HEK293 (cell line): ENCODE results near the gene TRAPPC3L.

Experiments used
- CTCF ChIA-PET: fragments of 350-600 bp; formaldehyde crosslinking; extraction: SDS; loops from one replicate; lab custom pipeline; 2021; ENCODE audit warnings: antibody characterized with exemption; lab: Yijun Ruan, JAX
- POLR2A ChIA-PET: fragments of 300-600 bp; formaldehyde crosslinking; extraction: SDS; loops from one replicate; lab custom pipeline; 2020; ENCODE audit warnings: antibody characterized with exemption, inconsistent platforms; lab: Yijun Ruan, JAX
- H3K27ac ChIP-seq: fragments of 200-500 bp; sonication (Bioruptor generic); 2 replicates; pipeline ENCODE4 v1.5.1; 2014; ENCODE audit warnings: low read depth, low read length, control low read depth, inconsistent platforms; ENCODE audit errors: extremely low read depth
- H3K36me3 ChIP-seq, 2 experiments: fragments of 200-500 bp in 1 of 2; sonication (Bioruptor generic) in 1 of 2; 1 replicate in 1 of 2; 2 replicates in 1 of 2; pipeline ENCODE4 v1.5.1; 2014 to 2017; ENCODE audit warnings: inconsistent platforms in 2 of 2, low read length in 2 of 2; ENCODE audit not compliant: control insufficient read depth in 2 of 2, insufficient read depth in 1 of 2
- H3K4me1 ChIP-seq: fragments of 200-500 bp; sonication (Bioruptor generic); 2 replicates; pipeline ENCODE4 v1.5.1; 2014; ENCODE audit warnings: mild to moderate bottlenecking, low read length, inconsistent platforms; ENCODE audit not compliant: control insufficient read depth, insufficient read depth
- H3K4me3 ChIP-seq: 2 replicates; pipeline ENCODE4 v1.5.1; 2011; ENCODE audit warnings: low read depth, mild to moderate bottlenecking, control low read depth, low read length, moderate library complexity
- H3K9me3 ChIP-seq: fragments of 200-500 bp; sonication (Bioruptor generic); 2 replicates; pipeline ENCODE4 v1.5.1; 2014; ENCODE audit warnings: low read depth, low read length, inconsistent platforms; ENCODE audit not compliant: control insufficient read depth, insufficient read depth
- GLI4 ChIP-seq: fragments of 450-650 bp; formaldehyde crosslinking; IDR thresholded peaks from 2 replicates; pipeline ENCODE4 v1.5.1; 2016; ENCODE audit warnings: missing biosample characterization, missing genetic modification characterization
- HOXC10 ChIP-seq: sonication (generic); formaldehyde crosslinking; IDR thresholded peaks from 2 replicates; pipeline ENCODE4 v1.8.1; 2023; ENCODE audit warnings: mild to moderate bottlenecking, missing genetic modification reagents
- KLF10 ChIP-seq: fragments of 450-650 bp; IDR thresholded peaks from 2 replicates; pipeline ENCODE4 v1.5.1; 2018; ENCODE audit warnings: missing biosample characterization, mild to moderate bottlenecking, missing genetic modification characterization
- KLF8 ChIP-seq: fragments of 450-650 bp; formaldehyde crosslinking; IDR thresholded peaks from 2 replicates; pipeline ENCODE4 v1.5.1; 2016; ENCODE audit warnings: missing biosample characterization, missing genetic modification characterization
- MEIS1 ChIP-seq: sonication (generic); formaldehyde crosslinking; IDR thresholded peaks from 2 replicates; pipeline ENCODE4 v1.8.1; 2022; ENCODE audit warnings: missing genetic modification reagents, mild to moderate bottlenecking, borderline replicate concordance
- MYNN ChIP-seq: fragments of 450-650 bp; formaldehyde crosslinking; IDR thresholded peaks from 2 replicates; pipeline ENCODE4 v1.5.1; 2016; ENCODE audit warnings: missing biosample characterization, missing genetic modification characterization, borderline replicate concordance
- PATZ1 ChIP-seq: fragments of 450-650 bp; formaldehyde crosslinking; IDR thresholded peaks from 2 replicates; pipeline ENCODE4 v1.5.1; 2016; ENCODE audit warnings: missing biosample characterization, missing genetic modification characterization
- SP3 ChIP-seq: fragments of 450-650 bp; formaldehyde crosslinking; IDR thresholded peaks from 2 replicates; pipeline ENCODE4 v1.5.1; 2016; ENCODE audit warnings: missing biosample characterization, missing genetic modification characterization
- TSHZ1 ChIP-seq: fragments of 450-650 bp; formaldehyde crosslinking; IDR thresholded peaks from 2 replicates; pipeline ENCODE4 v1.5.1; 2016; ENCODE audit warnings: missing biosample characterization, missing genetic modification characterization, borderline replicate concordance
- ZBTB1 ChIP-seq: fragments of 450-650 bp; formaldehyde crosslinking; IDR thresholded peaks from 2 replicates; pipeline ENCODE4 v1.5.1; 2016; ENCODE audit warnings: missing biosample characterization, missing genetic modification characterization
- ZNF112 ChIP-seq: fragments of 450-650 bp; formaldehyde crosslinking; IDR thresholded peaks from 2 replicates; pipeline ENCODE4 v1.5.0; 2017; ENCODE audit warnings: missing biosample characterization, missing genetic modification characterization
- ZNF132 ChIP-seq: fragments of 450-650 bp; formaldehyde crosslinking; IDR thresholded peaks from 2 replicates; pipeline ENCODE4 v1.5.1; 2017; ENCODE audit warnings: missing biosample characterization, missing genetic modification characterization, borderline replicate concordance
- ZNF16 ChIP-seq: fragments of 450-650 bp; formaldehyde crosslinking; IDR thresholded peaks from 2 replicates; pipeline ENCODE4 v1.5.1; 2016; ENCODE audit warnings: low read depth, missing biosample characterization, missing genetic modification characterization
- ZNF174 ChIP-seq: fragments of 450-650 bp; formaldehyde crosslinking; IDR thresholded peaks from 2 replicates; pipeline ENCODE4 v1.5.0; 2017; ENCODE audit warnings: missing biosample characterization, mild to moderate bottlenecking, missing genetic modification characterization
- ZNF302 ChIP-seq: fragments of 450-650 bp; formaldehyde crosslinking; IDR thresholded peaks from 2 replicates; pipeline ENCODE4 v1.5.1; 2016; ENCODE audit warnings: missing biosample characterization, missing genetic modification characterization, low read depth
- ZNF391 ChIP-seq: fragments of 450-650 bp; formaldehyde crosslinking; IDR thresholded peaks from 2 replicates; pipeline ENCODE4 v1.5.1; 2016; ENCODE audit warnings: low read depth, missing biosample characterization, missing genetic modification characterization, borderline replicate concordance
- ZNF394 ChIP-seq: fragments of 450-650 bp; formaldehyde crosslinking; IDR thresholded peaks from 2 replicates; pipeline ENCODE4 v1.5.1; 2016; ENCODE audit warnings: missing biosample characterization, missing genetic modification characterization, mild to moderate bottlenecking, moderate library complexity, borderline replicate concordance
- ZNF514 ChIP-seq: fragments of 450-650 bp; formaldehyde crosslinking; IDR thresholded peaks from 2 replicates; pipeline ENCODE4 v1.5.1; 2016; ENCODE audit warnings: missing biosample characterization, missing genetic modification characterization
- ZNF544 ChIP-seq: fragments of 450-650 bp; formaldehyde crosslinking; IDR thresholded peaks from 2 replicates; pipeline ENCODE4 v1.5.0; 2017; ENCODE audit warnings: missing biosample characterization, missing genetic modification characterization
- ZNF549 ChIP-seq: fragments of 450-650 bp; IDR thresholded peaks from 2 replicates; pipeline ENCODE4 v1.5.1; 2018; ENCODE audit warnings: missing biosample characterization, missing genetic modification characterization, mild to moderate bottlenecking, inconsistent platforms, moderate library complexity
- ZNF560 ChIP-seq: fragments of 450-650 bp; formaldehyde crosslinking; IDR thresholded peaks from 2 replicates; pipeline ENCODE4 v1.5.1; 2017; ENCODE audit warnings: missing biosample characterization, missing genetic modification characterization, borderline replicate concordance
- ZNF561 ChIP-seq: fragments of 450-650 bp; IDR thresholded peaks from 2 replicates; pipeline ENCODE4 v1.5.1; 2018; ENCODE audit warnings: missing biosample characterization, missing genetic modification characterization, borderline replicate concordance
- ZNF610 ChIP-seq: fragments of 450-650 bp; formaldehyde crosslinking; IDR thresholded peaks from 2 replicates; pipeline ENCODE4 v1.5.1; 2016; ENCODE audit warnings: missing biosample characterization, missing genetic modification characterization, borderline replicate concordance
- ZNF621 ChIP-seq: fragments of 450-650 bp; formaldehyde crosslinking; IDR thresholded peaks from 2 replicates; pipeline ENCODE4 v1.5.1; 2017; ENCODE audit warnings: missing biosample characterization, missing genetic modification characterization
- ZNF629 ChIP-seq: fragments of 450-650 bp; formaldehyde crosslinking; IDR thresholded peaks from 2 replicates; pipeline ENCODE4 v1.5.1; 2017; ENCODE audit warnings: missing biosample characterization, missing genetic modification characterization
- ZNF677 ChIP-seq: fragments of 450-650 bp; IDR thresholded peaks from 2 replicates; pipeline ENCODE4 v1.5.0; 2018; ENCODE audit warnings: missing biosample characterization, mild to moderate bottlenecking, missing genetic modification characterization, moderate library complexity
- ZNF692 ChIP-seq: fragments of 450-650 bp; formaldehyde crosslinking; IDR thresholded peaks from 2 replicates; pipeline ENCODE4 v1.5.1; 2016; ENCODE audit warnings: missing biosample characterization, missing genetic modification characterization
- ZNF707 ChIP-seq: fragments of 450-650 bp; formaldehyde crosslinking; IDR thresholded peaks from 2 replicates; pipeline ENCODE4 v1.5.1; 2016; ENCODE audit warnings: missing biosample characterization, missing genetic modification characterization
- ZNF776 ChIP-seq: fragments of 450-650 bp; formaldehyde crosslinking; IDR thresholded peaks from 2 replicates; pipeline ENCODE4 v1.5.0; 2017; ENCODE audit warnings: missing biosample characterization, missing genetic modification characterization, borderline replicate concordance
- ZNF777 ChIP-seq: fragments of 450-650 bp; formaldehyde crosslinking; IDR thresholded peaks from 2 replicates; pipeline ENCODE4 v1.5.1; 2017; ENCODE audit warnings: missing biosample characterization, missing genetic modification characterization, borderline replicate concordance
- TF ChIP-seq, protein P1 (sequence below): fragments of 450-650 bp; formaldehyde crosslinking; IDR thresholded peaks from 2 replicates; pipeline ENCODE4 v1.5.1; 2016; ENCODE audit warnings: missing biosample characterization, missing genetic modification characterization

TRAPPC3L gene

DNA sequence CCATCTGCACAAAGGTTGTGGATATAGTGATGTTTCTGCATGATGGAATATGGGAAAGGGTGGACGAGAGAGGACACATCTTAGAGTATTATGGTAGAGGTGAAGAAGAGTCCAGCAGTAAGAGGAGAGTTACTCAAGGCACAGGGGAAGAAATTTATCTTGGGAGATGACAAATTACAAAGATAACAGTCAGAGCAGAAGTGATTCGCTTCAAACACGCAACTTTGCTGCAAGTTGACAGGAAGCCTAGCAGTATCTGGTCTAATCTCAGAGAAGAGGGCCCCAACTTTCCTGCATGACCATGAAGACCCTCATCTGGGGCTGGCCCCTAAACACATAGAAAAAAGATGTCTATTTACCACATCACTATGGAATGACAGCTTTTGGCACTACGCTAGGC, 85.6 kb downstream of the TRAPPC3L start:
- H3K4me1 ChIP-seq: no peaks in the 10 kb centered on the region
- ChIA-PET CTCF (no interaction called here), POLR2A (no interaction called here)
- TF ChIP-seq ZNF302 (tag by site-specific recombination): no peak
- TF ChIP-seq ZNF16 (tag by site-specific recombination): no peak
- no peak for TF ChIP-seq ZNF394
- no peak for TF ChIP-seq ZNF677
- no peak overlapping the region for H3K4me3 ChIP-seq
- no peak overlapping the region for H3K27ac ChIP-seq
- no peaks in the 10 kb centered on the region for H3K36me3 ChIP-seq
- no peaks in the 10 kb centered on the region for H3K9me3 ChIP-seq

- ChIA-PET CTCF (interaction anchor here (0.6 to 0.8 kb wide), 2 partner anchors 15 to 74 kb away, joined by 3 to 5 read pairs; no protein-coding TSS in a partner anchor), POLR2A (no interaction called here)
These were observed 87.2 kb downstream of the TRAPPC3L start for GRCh38 chr6:116458264-116458663.

DNA sequence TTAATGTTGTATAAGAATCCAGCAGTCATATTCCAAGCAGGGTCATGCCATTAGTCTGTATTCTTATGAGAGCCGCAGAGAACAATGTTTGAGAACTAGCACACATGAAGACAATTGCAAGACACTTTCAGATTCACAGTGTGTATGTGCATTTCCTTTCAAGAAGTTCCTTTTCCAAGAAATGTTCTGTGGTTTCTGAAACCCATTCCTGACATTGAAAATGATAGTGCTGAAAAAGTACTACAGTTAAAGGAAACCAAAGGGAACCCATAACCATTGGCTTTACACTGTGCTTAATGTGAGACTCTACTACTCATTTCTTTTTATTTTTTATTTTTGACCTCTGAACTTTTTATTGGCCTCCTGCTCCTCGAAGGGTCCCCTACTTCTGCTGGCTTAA, 88.6 kb downstream of the TRAPPC3L start:
- no peaks in the 10 kb centered on the region for H3K4me1 ChIP-seq
- no peak overlapping the region for H3K27ac ChIP-seq
- no peak overlapping the region for H3K4me3 ChIP-seq
- H3K36me3 ChIP-seq: no peaks in the 10 kb centered on the region
- no peaks in the 10 kb centered on the region for H3K9me3 ChIP-seq
- CTCF ChIA-PET: interaction anchor here (1.0 kb wide), 1 partner anchor 188 kb away, joined by 3 read pairs; no protein-coding TSS in a partner anchor
- POLR2A ChIA-PET: no interaction called here
- TF ChIP-seq ZBTB1 (tag by site-specific recombination) (no peak), SP3 (tag by site-specific recombination) (no peak), ZNF629 (tag by site-specific recombination) (no peak), HOXC10 (CRISPR knock-in tag) (no peak), ZNF394 (no peak), PATZ1 (tag by site-specific recombination) (no peak), ZNF776 (tag by site-specific recombination) (no peak), MEIS1 (no peak), TSHZ1 (tag by site-specific recombination) (no peak)
- TF ChIP-seq, protein P1, sequence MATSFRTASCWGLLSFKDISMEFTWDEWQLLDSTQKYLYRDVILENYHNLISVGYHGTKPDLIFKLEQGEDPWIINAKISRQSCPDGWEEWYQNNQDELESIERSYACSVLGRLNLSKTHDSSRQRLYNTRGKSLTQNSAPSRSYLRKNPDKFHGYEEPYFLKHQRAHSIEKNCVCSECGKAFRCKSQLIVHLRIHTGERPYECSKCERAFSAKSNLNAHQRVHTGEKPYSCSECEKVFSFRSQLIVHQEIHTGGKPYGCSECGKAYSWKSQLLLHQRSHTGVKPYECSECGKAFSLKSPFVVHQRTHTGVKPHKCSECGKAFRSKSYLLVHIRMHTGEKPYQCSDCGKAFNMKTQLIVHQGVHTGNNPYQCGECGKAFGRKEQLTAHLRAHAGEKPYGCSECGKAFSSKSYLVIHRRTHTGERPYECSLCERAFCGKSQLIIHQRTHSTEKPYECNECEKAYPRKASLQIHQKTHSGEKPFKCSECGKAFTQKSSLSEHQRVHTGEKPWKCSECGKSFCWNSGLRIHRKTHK (tag by site-specific recombination): no peak

More at GRCh38 chr6:116458264-116458663, 87.2 kb downstream of the TRAPPC3L start:
- H3K9me3 ChIP-seq: no peaks in the 10 kb centered on the region
- no peak overlapping the region for H3K4me3 ChIP-seq
- H3K4me1 ChIP-seq: no peaks in the 10 kb centered on the region
- H3K27ac ChIP-seq: no peak overlapping the region
- TF ChIP-seq KLF8 (tag by site-specific recombination) (no peak), ZNF174 (no peak), ZNF112 (tag by site-specific recombination) (no peak), ZNF391 (tag by site-specific recombination) (no peak), MYNN (tag by site-specific recombination) (no peak), ZNF561 (no peak), ZNF610 (tag by site-specific recombination) (no peak), ZNF560 (no peak), ZNF132 (no peak), ZNF514 (tag by site-specific recombination) (no peak), GLI4 (tag by site-specific recombination) (no peak), ZNF707 (tag by site-specific recombination) (no peak), ZNF544 (tag by site-specific recombination) (no peak), ZNF621 (no peak), ZNF549 (tag by site-specific recombination) (no peak), ZNF692 (tag by site-specific recombination) (no peak), KLF10 (tag by site-specific recombination) (no peak), ZNF777 (no peak)
- H3K36me3 ChIP-seq: no peaks in the 10 kb centered on the region
